Keratinocyte (primary cell): ENCODE results near the gene HCST. TPM values are rescaled to one million over a fixed set of nuclear protein-coding genes. Genes with fewer than 3 reads are reported as not detected.

ENCODE experiments used
- DNase-seq: peaks from one replicate; pipeline ENCODE4 v3.0.0-alpha.2; 2011; ENCODE audit warnings: low read depth, missing footprints, low spot score
- FAIRE-seq: peaks from 2 replicates; lab custom pipeline; 2011; peaks lifted over from hg19 to GRCh38; lab: Jason Lieb, UNC
- H2AFZ ChIP-seq: 2 replicates; pipeline ENCODE4 v1.6.0; 2012; ENCODE audit warnings: low read length, control low read depth, inconsistent platforms; ENCODE audit not compliant: control insufficient read depth
- H3K27ac ChIP-seq: 2 replicates; pipeline ENCODE4 v1.5.1; 2011; ENCODE audit warnings: low read length; ENCODE audit not compliant: control insufficient read depth, insufficient read depth
- H3K27me3 ChIP-seq: 3 replicates; pipeline ENCODE4 v1.6.0; 2011; ENCODE audit warnings: low read length; ENCODE audit not compliant: control insufficient read depth, insufficient read depth; ENCODE audit errors: extremely low read depth
- H3K36me3 ChIP-seq, 2 experiments: 2 replicates in 1 of 2; 3 replicates in 1 of 2; pipeline ENCODE4 v1.5.1; 2011; ENCODE audit warnings: low read length in 2 of 2, mild to moderate bottlenecking in 1 of 2; ENCODE audit not compliant: control insufficient read depth in 2 of 2, insufficient read depth in 2 of 2; ENCODE audit errors: extremely low read depth in 1 of 2
- H3K4me1 ChIP-seq: 3 replicates; pipeline ENCODE4 v1.5.1; 2011; ENCODE audit warnings: low read length; ENCODE audit not compliant: control insufficient read depth, insufficient read depth; ENCODE audit errors: extremely low read depth
- H3K4me2 ChIP-seq: 3 replicates; pipeline ENCODE4 v1.6.0; 2011; ENCODE audit warnings: low read depth, low read length; ENCODE audit not compliant: control insufficient read depth, insufficient read depth; ENCODE audit errors: extremely low read depth
- H3K4me3 ChIP-seq, 3 experiments: fragments of 200-600 bp in 1 of 3; sonication (generic) in 1 of 3; 2 replicates in 2 of 3; 3 replicates in 1 of 3; pipeline ENCODE4 v1.5.1; 2011 to 2016; ENCODE audit warnings: low read length in 3 of 3, mild to moderate bottlenecking in 3 of 3, control low read depth in 2 of 3, inconsistent platforms in 1 of 3, low read depth in 1 of 3, mixed read lengths in 1 of 3, mixed run types in 1 of 3, moderate library complexity in 1 of 3; ENCODE audit not compliant: control insufficient read depth in 2 of 3, insufficient read depth in 2 of 3; ENCODE audit errors: extremely low read depth in 1 of 3
- H3K79me2 ChIP-seq: 2 replicates; pipeline ENCODE4 v1.6.0; 2012; ENCODE audit warnings: low read length; ENCODE audit not compliant: control insufficient read depth, insufficient read depth
- H3K9ac ChIP-seq: 3 replicates; pipeline ENCODE4 v1.6.0; 2011; ENCODE audit warnings: low read length; ENCODE audit not compliant: control insufficient read depth, insufficient read depth; ENCODE audit errors: extremely low read depth
- H3K9me1 ChIP-seq: 3 replicates; pipeline ENCODE4 v1.6.0; 2011; ENCODE audit warnings: low read length; ENCODE audit not compliant: control insufficient read depth, insufficient read depth; ENCODE audit errors: extremely low read depth
- H3K9me3 ChIP-seq: 2 replicates; pipeline ENCODE4 v1.5.1; 2012; ENCODE audit warnings: low read depth, low read length; ENCODE audit not compliant: control insufficient read depth
- H4K20me1 ChIP-seq: 3 replicates; pipeline ENCODE4 v1.6.0; 2011; ENCODE audit warnings: low read length; ENCODE audit not compliant: control insufficient read depth, insufficient read depth; ENCODE audit errors: extremely low read depth
- CTCF ChIP-seq, 3 experiments: IDR thresholded peaks in 1 of 3; conservative IDR thresholded peaks in 1 of 3; optimal IDR thresholded peaks in 1 of 3; 2 replicates in 2 of 3; 3 replicates in 1 of 3; pipeline versions ENCODE3 to v1.5.1; 2011; ENCODE audit warnings: low read length in 3 of 3, mild to moderate bottlenecking in 3 of 3, moderate library complexity in 2 of 3, control low read depth in 1 of 3, inconsistent platforms in 1 of 3; ENCODE audit not compliant: insufficient read depth in 2 of 3; ENCODE audit errors: extremely low read depth in 1 of 3
- EZH2 ChIP-seq: IDR thresholded peaks from one replicate; pipeline ENCODE4 v1.6.1; 2012; ENCODE audit warnings: inconsistent platforms, mild to moderate bottlenecking, low read length, moderate library complexity
- dilution Hi-C: fragments of 300-500 bp; cut with MboI; formaldehyde crosslinking; loops from one replicate; pipeline ENCODE4 v1.7.0; 2020; ENCODE audit warnings: low sequenced_read_pairs; ENCODE audit not compliant: extremely low pct_ligation_motif_present
- polyA plus RNA-seq, 5 experiments: library from polyadenylated mRNA; depleted of rRNA in 3 of 5; stranded (reverse) in 3 of 5; stranded (forward) in 1 of 5; unstranded in 1 of 5; fragments of >200 nt; gene quantifications; 1 replicate in 1 of 5; 2 replicates in 3 of 5; 3 replicates in 1 of 5; pipeline versions ENCODE4 v1.2.1 to v1.2.3, GENCODE V29; 2011 to 2012; ENCODE audit warnings: missing spikeins in 2 of 5, low read depth in 1 of 5, low replicate concordance in 1 of 5

The HCST gene
- polyA plus RNA-seq, 1 donor (not counting 4 experiments of a cell fraction or from before 2014, with no cell fraction given): 0.25 TPM

- H3K27me3 ChIP-seq: peaks cover 7% of the 10 kb centered on the region
These were observed 23.3 kb upstream of the HCST start for GRCh38 chr19:35879068-35879467.

DNA sequence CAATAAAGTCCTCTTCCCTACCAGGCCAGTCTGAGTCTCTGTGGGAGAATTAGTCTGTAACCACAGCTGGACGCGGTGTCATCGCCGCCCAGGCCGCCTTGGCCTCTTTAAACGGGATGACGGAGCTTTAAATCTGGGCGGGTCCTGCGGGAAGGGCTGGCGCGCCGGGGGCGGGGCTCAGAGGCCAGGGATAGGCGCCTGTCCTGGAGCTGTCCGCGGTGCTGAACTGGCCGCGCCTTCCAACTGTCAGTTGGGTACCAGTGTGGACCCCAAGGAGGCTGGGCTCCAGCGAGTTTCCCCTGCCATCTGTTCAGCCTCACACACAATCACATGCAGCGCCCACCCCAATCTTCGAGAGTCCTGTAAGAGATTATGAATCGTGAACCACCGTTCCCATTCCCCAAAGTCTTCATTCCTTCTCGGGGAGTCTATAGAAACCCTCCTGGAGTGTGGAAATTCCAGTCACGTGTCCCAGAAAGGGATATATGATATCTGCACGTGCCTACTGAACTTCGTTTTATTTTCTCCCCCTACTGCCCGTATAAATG is 22.5 kb upstream of the HCST start:
- H3K4me2 ChIP-seq: no peak overlapping the region

More at GRCh38 chr19:35879068-35879467, 23.3 kb upstream of the HCST start:
- Histone ChIP-seq H4K20me1 (peaks cover 2% of the 10 kb centered on the region), H3K4me2 (no peak overlapping the region), H3K36me3 (no peaks in the 10 kb centered on the region), H3K9ac (no peak overlapping the region), H3K79me2 (no peaks in the 10 kb centered on the region), H3K9me1 (no peaks in the 10 kb centered on the region), H3K9me3 (no peaks in the 10 kb centered on the region), H2AFZ (no peak overlapping the region), H3K4me1 (no peaks in the 10 kb centered on the region), H3K27ac (no peak overlapping the region), H3K4me3 (no peak overlapping the region)
- FAIRE-seq: no peak
- DNase-seq: no peak
- TF ChIP-seq CTCF (optimal IDR thresholded peaks at IDR 0.05 in 1 of 3, IDR thresholded peaks at IDR 0.05 in 1 of 3, conservative IDR thresholded peaks at IDR 0.05 in 1 of 3; ENCODE audit: extremely low read depth in 1 of 3, insufficient read depth in 2 of 3, low read length in 3 of 3) (no peak), EZH2 (no peak)
- dilution Hi-C loops: no loop called here

More for the DNA sequence above, 22.5 kb upstream of the HCST start:
- no peaks in the 10 kb centered on the region for H3K79me2 ChIP-seq
- H3K27ac ChIP-seq: no peak overlapping the region
- peaks cover 2% of the 10 kb centered on the region for H4K20me1 ChIP-seq
- H3K9ac ChIP-seq: no peak overlapping the region
- H3K4me3 ChIP-seq: no peak overlapping the region
- H3K9me3 ChIP-seq: no peaks in the 10 kb centered on the region
- FAIRE-seq (peak; percentile 84), DNase-seq (no peak)
- H3K9me1 ChIP-seq: no peaks in the 10 kb centered on the region
- peaks cover 7% of the 10 kb centered on the region for H3K27me3 ChIP-seq
- TF ChIP-seq EZH2: no peak
- TF ChIP-seq CTCF (optimal IDR thresholded peaks at IDR 0.05 in 1 of 3, IDR thresholded peaks at IDR 0.05 in 1 of 3, conservative IDR thresholded peaks at IDR 0.05 in 1 of 3; ENCODE audit: extremely low read depth in 1 of 3, insufficient read depth in 2 of 3, low read length in 3 of 3): no peak
- H3K36me3 ChIP-seq: no peaks in the 10 kb centered on the region
- no peaks in the 10 kb centered on the region for H3K4me1 ChIP-seq
- dilution Hi-C loops: no loop called here
- no peak overlapping the region for H2AFZ ChIP-seq
